GM06990 (cell line): Measurements from ENCODE around the gene MICAL3.
"Not testable (repeated sequence)": the region's sequence is repeated elsewhere in the genome, so short reads cannot be mapped to it uniquely, and the experiment has no call there.

Experiments
- DNase-seq: peaks from one replicate; pipeline ENCODE4 v3.0.0-alpha.2; 2011; ENCODE audit not compliant: insufficient read length; ENCODE audit errors: extremely low read depth
- H3K27me3 ChIP-seq: replicated peaks from 2 replicates; pipeline ENCODE4 v1.6.0; 2011; ENCODE audit warnings: low read length; ENCODE audit not compliant: control insufficient read depth, insufficient read depth
- H3K36me3 ChIP-seq: 2 replicates; pipeline ENCODE4 v1.5.1; 2011; ENCODE audit warnings: low read length; ENCODE audit not compliant: control insufficient read depth, insufficient read depth
- H3K4me3 ChIP-seq: replicated peaks from 2 replicates; pipeline ENCODE4 v1.5.1; 2011; ENCODE audit warnings: low read depth, mild to moderate bottlenecking, control low read depth, low read length
- TF ChIP-seq, protein P1 (sequence below): IDR thresholded peaks from 2 replicates; pipeline ENCODE4 v1.5.1; 2011; ENCODE audit warnings: low read length, control low read depth, mild to moderate bottlenecking, inconsistent platforms; ENCODE audit not compliant: insufficient read depth, poor library complexity, severe bottlenecking

The MICAL3 gene

GRCh38 chr22:17941471-17942406 is 82.6 kb downstream of the MICAL3 start:
- H3K36me3 ChIP-seq: no peaks in the 10 kb centered on the region
- no peaks in the 10 kb centered on the region for H3K27me3 ChIP-seq
- H3K4me3 ChIP-seq: no peak overlapping the region
- TF ChIP-seq, protein P1, sequence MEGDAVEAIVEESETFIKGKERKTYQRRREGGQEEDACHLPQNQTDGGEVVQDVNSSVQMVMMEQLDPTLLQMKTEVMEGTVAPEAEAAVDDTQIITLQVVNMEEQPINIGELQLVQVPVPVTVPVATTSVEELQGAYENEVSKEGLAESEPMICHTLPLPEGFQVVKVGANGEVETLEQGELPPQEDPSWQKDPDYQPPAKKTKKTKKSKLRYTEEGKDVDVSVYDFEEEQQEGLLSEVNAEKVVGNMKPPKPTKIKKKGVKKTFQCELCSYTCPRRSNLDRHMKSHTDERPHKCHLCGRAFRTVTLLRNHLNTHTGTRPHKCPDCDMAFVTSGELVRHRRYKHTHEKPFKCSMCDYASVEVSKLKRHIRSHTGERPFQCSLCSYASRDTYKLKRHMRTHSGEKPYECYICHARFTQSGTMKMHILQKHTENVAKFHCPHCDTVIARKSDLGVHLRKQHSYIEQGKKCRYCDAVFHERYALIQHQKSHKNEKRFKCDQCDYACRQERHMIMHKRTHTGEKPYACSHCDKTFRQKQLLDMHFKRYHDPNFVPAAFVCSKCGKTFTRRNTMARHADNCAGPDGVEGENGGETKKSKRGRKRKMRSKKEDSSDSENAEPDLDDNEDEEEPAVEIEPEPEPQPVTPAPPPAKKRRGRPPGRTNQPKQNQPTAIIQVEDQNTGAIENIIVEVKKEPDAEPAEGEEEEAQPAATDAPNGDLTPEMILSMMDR: no peak
- DNase-seq: no peak

GRCh38 chr22:17939579-17939978 is 84.8 kb downstream of the MICAL3 start:
- no peak for DNase-seq
- TF ChIP-seq, protein P1: no peak
- Histone ChIP-seq H3K4me3 (no peak overlapping the region), H3K36me3 (no peaks in the 10 kb centered on the region), H3K27me3 (no peaks in the 10 kb centered on the region)

- TF ChIP-seq, protein P1: no peak
- Histone ChIP-seq H3K36me3 (no peaks in the 10 kb centered on the region), H3K27me3 (no peaks in the 10 kb centered on the region), H3K4me3 (no peak overlapping the region)
- no peak for DNase-seq
Observed at GRCh38 chr22:17939011-17939410, 85.3 kb downstream of the MICAL3 start.

- no peak for DNase-seq
- H3K27me3 ChIP-seq: no peaks in the 10 kb centered on the region
- no peaks in the 10 kb centered on the region for H3K36me3 ChIP-seq
- no peak overlapping the region for H3K4me3 ChIP-seq
- TF ChIP-seq, protein P1: no peak
Observed at GRCh38 chr22:17938484-17938924, 85.9 kb downstream of the MICAL3 start.

DNA sequence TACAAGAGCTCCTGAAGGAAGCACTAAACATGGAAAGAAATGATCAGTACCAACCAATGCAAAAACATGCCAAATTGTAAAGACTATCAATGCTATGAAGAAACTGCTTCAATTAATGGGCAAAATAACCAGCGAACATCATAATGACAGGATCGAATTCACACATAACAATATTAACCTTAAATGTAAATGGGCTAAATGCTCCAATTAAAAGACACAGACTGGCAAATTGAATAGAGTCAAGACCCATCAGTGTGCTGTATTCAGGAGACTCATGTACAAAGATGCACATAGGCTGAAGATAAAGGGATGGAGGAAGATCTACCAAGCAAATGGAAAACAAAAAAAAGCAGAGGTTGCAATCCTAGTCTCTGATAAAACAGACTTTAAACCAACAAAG is 91.9 kb downstream of the MICAL3 start:
- not testable (repeated sequence) for H3K27me3 ChIP-seq

DNA sequence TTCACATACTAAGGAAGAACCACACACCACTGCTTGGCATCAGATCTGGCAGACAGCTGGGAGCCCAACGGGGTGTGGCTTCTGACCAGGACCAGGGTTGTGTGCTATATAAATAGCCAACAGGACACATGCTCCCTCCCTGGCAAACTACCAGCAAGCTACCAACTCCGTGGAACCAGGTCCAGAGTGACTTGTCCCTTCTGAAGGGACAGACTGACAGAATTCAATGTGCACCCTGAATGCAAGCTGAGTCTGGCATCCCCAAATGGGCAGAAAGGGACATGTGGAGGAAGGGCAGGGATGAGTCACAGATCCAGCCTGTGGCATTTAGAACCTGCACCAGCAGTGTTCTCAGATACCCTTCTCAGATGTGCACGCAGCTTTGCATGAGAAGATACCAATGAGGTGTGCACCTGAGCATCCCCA is 92.9 kb downstream of the MICAL3 start:
- DNase-seq: no peak
- no peak overlapping the region for H3K4me3 ChIP-seq
- no peaks in the 10 kb centered on the region for H3K36me3 ChIP-seq
- TF ChIP-seq, protein P1: no peak
- no peaks in the 10 kb centered on the region for H3K27me3 ChIP-seq

More for the DNA sequence above, 91.9 kb downstream of the MICAL3 start:
- H3K4me3 ChIP-seq, H3K36me3 ChIP-seq, DNase-seq: not testable (repeated sequence)
